GM12874 (cell line): ENCODE results near the gene ESYT3.

Experiments used
- TF ChIP-seq, protein P1 (sequence below): IDR thresholded peaks from 2 replicates; pipeline ENCODE4 v1.5.1; 2011; ENCODE audit warnings: low read depth, mild to moderate bottlenecking, control low read depth, low read length, moderate library complexity; ENCODE audit not compliant: insufficient read depth

ESYT3 gene, protein sequence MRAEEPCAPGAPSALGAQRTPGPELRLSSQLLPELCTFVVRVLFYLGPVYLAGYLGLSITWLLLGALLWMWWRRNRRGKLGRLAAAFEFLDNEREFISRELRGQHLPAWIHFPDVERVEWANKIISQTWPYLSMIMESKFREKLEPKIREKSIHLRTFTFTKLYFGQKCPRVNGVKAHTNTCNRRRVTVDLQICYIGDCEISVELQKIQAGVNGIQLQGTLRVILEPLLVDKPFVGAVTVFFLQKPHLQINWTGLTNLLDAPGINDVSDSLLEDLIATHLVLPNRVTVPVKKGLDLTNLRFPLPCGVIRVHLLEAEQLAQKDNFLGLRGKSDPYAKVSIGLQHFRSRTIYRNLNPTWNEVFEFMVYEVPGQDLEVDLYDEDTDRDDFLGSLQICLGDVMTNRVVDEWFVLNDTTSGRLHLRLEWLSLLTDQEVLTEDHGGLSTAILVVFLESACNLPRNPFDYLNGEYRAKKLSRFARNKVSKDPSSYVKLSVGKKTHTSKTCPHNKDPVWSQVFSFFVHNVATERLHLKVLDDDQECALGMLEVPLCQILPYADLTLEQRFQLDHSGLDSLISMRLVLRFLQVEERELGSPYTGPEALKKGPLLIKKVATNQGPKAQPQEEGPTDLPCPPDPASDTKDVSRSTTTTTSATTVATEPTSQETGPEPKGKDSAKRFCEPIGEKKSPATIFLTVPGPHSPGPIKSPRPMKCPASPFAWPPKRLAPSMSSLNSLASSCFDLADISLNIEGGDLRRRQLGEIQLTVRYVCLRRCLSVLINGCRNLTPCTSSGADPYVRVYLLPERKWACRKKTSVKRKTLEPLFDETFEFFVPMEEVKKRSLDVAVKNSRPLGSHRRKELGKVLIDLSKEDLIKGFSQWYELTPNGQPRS

DNA sequence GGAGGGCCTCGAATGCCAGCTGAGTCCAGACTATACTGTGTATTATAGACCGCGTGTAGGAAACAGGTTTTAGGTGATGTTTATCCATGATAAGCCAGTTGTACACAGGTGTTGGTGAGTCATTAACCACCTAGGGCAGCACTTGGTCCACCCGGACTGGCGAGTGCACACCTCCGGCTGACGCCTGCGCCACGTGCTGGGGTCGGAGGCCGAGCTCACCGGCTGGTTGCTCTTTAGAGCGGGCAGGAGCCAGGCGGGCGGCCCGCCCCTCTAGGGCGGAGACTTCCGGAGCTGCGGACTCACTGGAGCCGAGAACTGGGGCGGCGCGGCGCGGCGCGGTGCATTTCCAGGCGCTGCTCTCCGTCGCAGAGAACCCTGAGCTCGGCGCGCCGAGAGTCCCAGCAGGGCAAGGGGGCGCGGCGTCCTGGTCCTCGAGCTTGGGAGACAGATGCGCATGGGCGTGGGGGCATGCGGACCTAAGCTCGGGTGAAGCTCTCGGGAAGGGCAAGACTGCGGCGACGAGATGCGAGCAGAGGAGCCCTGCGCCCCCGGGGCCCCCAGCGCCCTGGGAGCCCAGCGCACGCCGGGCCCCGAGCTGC, at the start of gene ESYT3:
ESYT3 (plus strand) TSS at position 341 of the 599 bp plus-strand sequence; CDS start at position 524, 183 bp downstream.
- TF ChIP-seq, protein P1, sequence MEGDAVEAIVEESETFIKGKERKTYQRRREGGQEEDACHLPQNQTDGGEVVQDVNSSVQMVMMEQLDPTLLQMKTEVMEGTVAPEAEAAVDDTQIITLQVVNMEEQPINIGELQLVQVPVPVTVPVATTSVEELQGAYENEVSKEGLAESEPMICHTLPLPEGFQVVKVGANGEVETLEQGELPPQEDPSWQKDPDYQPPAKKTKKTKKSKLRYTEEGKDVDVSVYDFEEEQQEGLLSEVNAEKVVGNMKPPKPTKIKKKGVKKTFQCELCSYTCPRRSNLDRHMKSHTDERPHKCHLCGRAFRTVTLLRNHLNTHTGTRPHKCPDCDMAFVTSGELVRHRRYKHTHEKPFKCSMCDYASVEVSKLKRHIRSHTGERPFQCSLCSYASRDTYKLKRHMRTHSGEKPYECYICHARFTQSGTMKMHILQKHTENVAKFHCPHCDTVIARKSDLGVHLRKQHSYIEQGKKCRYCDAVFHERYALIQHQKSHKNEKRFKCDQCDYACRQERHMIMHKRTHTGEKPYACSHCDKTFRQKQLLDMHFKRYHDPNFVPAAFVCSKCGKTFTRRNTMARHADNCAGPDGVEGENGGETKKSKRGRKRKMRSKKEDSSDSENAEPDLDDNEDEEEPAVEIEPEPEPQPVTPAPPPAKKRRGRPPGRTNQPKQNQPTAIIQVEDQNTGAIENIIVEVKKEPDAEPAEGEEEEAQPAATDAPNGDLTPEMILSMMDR = no peak

DNA sequence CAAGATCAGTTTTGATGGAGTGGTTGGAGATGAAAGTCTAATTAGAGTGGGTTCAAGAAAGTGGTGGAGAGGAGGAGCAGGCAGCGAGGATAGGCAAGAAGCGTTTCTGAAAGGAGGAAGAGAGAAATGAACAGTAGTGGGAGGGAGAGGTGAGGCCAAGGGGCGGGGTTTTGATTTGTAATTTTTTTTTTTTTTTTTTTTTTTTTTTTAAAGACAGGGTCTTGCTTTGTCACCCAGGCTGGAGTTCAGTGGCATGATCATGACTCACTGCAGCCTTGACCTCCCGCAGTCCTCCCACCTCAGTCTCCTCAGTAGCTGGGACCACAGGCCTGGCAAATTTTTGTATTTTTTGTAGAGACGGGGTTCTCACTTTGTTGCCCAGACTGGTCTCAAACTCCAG, 49.4 kb upstream of the ESYT3 start:
- TF ChIP-seq, protein P1 = no peak

DNA sequence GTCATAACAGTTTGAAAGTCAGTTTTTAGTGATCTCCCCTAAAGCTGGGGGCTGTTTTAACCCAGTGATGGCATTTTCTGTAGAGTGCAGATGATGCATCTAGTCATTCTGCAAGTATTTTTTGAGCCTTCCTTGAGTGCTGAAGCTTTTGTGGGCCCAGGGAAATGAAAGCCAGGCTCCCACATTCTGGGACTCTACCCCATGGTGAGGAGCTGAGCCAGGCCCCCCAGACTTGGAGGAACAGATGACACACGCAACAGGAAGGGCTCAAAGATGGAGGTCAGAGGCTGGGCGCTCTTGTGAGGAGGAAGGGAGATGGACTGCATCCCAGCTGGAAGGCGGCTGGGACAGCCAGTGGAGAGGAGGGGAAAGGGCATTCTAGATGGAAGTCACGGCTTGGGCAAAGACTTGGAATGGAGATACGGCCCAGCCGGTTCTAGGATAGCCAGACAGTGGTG, 45.2 kb upstream of the ESYT3 start:
- TF ChIP-seq, protein P1 = no peak

DNA sequence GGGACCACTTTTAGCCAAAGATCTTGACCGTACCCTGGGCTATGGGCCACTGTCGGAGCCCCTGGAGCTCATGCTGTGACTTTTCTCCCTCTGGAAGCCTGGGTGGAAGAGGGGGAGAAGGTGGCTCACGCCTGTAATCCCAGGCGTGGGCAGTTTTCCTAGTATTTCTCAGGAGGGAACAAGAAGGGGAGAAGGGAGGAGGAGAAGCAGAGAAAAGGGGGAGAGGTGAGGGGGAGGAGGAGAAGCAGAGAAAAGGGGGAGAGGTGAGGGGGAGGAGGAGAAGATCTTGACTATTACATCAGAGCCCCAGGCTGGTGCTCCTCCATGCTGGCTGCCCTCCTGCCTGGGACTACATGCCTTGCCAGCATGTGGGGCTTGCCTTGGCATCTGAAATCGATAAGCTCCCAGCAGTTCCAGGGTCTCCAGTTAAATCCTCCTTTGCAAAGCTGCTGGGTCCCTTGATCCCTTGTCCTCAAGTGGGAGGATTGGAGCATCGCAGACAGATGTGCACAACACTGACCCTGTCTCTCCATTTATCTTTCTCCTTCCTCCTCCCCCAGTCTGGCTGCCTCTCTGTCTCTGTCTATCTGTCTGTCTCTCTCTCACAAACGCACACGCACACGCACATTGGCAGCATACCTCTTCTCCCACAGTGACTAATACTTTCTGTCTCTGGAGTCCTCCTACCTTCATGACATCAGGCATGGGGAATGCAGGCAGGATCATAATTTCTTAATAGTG, 44.4 kb upstream of the ESYT3 start:
- TF ChIP-seq, protein P1 = no peak

DNA sequence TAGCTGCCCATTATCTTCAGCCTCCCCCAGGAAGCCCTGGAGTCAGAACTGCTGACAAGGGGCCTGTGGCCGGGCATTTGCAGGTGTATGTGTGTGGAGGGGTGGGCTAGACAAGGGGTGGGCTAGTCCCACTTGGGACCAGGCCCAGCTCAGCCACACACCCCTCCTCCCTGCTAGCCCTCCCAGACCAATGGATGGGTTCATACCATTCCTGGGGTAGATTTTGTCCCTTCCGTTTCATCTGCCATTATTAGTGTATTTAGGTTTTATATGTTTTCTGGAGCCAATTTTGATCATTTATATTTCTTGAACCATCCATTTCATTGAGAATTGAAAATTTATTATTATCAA, 43.9 kb upstream of the ESYT3 start:
- TF ChIP-seq, protein P1 = no peak

DNA sequence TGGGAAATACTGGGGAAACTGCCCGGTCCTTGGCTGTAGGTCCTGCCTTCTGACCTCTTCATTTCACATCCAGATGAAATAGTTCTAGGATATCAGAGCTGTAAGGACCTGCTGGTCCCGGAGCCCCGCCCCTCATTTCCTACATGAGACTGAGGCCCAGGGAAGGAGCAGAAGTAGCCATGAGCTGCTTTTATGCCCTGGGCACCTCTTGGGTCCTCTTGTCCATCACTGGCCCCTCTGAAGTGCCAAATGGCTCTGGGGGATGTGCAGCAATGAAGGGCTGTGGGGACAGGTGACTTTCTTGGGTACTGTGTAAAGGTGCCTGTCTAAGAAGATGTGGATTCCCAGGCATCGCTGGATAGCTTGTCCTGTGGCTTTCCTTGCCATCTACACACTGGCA, 40.3 kb upstream of the ESYT3 start:
- TF ChIP-seq, protein P1 = no peak
